ENCODE data around the gene ACY1.

ACY1 gene

DNA sequence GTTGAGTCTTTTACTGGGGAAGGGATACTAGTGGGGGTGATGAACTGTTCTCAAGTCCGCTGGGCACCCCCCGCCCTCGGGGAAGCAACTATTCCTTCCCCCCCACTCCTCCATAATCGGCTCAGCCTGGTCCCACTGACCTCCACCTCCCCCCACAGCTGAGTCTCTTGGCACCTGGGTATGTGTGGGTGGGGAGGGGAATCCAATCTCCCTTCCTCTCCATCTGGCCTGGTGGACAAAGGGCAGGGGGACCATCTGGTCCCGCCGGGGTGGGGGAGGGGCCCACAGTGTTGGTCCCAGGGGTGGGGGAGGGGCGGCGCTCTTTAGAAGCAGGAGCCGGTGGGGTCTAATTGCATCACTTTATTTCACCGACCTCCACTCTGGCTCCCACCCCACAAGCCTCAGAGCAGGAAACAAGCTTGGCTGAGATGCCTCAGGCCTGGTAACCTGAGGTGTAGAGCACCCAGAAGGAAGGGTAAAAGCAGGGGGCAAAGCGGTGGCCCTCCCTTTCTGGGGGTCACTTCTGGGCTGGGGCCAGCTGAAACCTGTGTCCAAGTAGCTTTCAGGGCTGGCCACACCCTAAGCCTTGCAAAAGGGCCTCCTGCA, 15.1 kb upstream of the ACY1 start:
- peak overlapping the region; percentile 66 for H3K9ac ChIP-seq (ENCODE audit: low read length)
- no peaks in the 10 kb centered on the region for H3K9me3 ChIP-seq (ENCODE audit: low read length)

DNA sequence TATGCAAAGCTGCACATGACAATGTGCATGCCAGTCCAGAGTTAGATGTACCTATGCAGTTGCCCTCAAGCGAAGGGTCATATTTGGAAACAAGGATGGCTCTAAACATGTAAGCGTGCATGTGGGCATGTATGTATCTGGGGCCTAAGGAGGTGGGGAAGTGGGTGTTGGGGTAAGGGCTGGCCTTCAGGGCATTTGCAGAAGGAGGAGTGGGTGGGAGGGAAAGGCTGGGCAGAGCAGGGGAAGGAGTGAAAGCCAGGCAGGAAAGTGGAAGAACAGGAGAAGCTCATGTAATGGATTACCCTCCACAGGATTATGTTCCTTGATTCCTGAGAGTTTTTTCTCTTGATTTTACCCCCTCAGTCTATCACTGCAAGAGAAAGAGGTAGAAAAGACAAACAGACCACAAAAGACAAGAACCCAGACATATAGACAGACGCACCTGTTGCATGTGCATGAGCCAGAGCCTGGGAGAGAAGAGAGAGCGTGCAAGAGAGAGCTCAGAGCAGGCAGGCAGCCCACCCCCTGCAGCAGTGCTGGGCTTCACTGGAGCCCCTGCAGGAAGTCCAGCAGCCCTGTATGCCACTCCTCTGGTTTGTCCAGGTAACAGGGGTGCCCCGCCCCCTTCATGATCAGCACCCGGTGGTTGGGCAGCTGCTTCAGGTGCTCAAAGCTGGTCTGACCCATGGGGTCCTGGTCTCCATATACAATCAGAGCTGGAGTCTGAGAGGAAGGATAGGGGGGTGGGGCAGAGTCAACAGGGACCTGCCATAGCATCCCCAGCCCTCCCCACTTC, 14.3 kb upstream of the ACY1 start:
- Histone ChIP-seq H3K4me1 (ENCODE audit: insufficient read depth, low read length) (peaks cover 33% of the 10 kb centered on the region), H3K36me3 (ENCODE audit: insufficient read depth, low read length) (peaks cover 8% of the 10 kb centered on the region), H3K9ac (ENCODE audit: low read length) (no peak overlapping the region), H3K4me3 (ENCODE audit: low read depth in 1 of 2, low read length in 2 of 2) (no peak overlapping the region), H3K27me3 (ENCODE audit: control insufficient read depth in 1 of 2, insufficient read depth in 2 of 2, low read length in 2 of 2) (no peaks in the 10 kb centered on the region), H3K27ac (ENCODE audit: low read depth, low read length) (no peak overlapping the region), H3K9me3 (ENCODE audit: low read length) (no peaks in the 10 kb centered on the region)

More for the DNA sequence above, 15.1 kb upstream of the ACY1 start:
- H3K27ac ChIP-seq (ENCODE audit: low read depth, low read length), result peak overlapping the region; percentile 89
- no peaks in the 10 kb centered on the region for H3K27me3 ChIP-seq (ENCODE audit: control insufficient read depth in 1 of 2, insufficient read depth in 2 of 2, low read length in 2 of 2)
- H3K36me3 ChIP-seq (ENCODE audit: insufficient read depth, low read length), result peaks cover 8% of the 10 kb centered on the region
- peak overlapping the region; percentile 60 to 71 for H3K4me3 ChIP-seq (ENCODE audit: low read depth in 1 of 2, low read length in 2 of 2)
- peaks cover 31% of the 10 kb centered on the region for H3K4me1 ChIP-seq (ENCODE audit: insufficient read depth, low read length)

DNA sequence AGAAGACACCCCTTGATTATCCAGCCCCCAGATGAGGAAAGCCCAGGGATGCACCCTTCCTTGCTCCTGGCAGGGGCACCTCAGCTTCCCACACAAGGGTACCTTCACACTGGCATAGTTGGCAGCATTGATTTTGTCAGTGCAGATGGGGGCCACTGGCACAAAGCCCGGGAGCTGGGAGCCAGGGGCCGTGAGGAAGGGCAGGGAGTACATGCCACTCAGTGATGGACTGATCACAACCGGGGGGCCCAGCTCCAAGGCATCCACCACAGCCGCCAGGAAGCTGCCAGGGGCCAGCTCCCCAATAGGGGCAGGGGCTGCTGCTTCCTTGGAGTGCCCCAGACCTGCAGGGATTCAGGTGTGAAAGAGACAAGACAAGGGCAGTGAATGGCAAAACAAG, 13.5 kb upstream of the ACY1 start:
- no peaks in the 10 kb centered on the region for H3K9me3 ChIP-seq (ENCODE audit: low read length)

GRCh38 chr3:51970606-51971300, 12.6 kb upstream of the ACY1 start:
- Histone ChIP-seq H3K27ac (ENCODE audit: low read depth, low read length) (no peak overlapping the region), H3K9ac (ENCODE audit: low read length) (no peak overlapping the region), H3K36me3 (ENCODE audit: insufficient read depth, low read length) (peaks cover 8% of the 10 kb centered on the region), H3K4me1 (ENCODE audit: insufficient read depth, low read length) (peaks cover 27% of the 10 kb centered on the region), H3K27me3 (ENCODE audit: control insufficient read depth in 1 of 2, insufficient read depth in 2 of 2, low read length in 2 of 2) (no peaks in the 10 kb centered on the region), H3K9me3 (ENCODE audit: low read length) (no peaks in the 10 kb centered on the region), H3K4me3 (ENCODE audit: low read depth in 1 of 2, low read length in 2 of 2) (no peak overlapping the region)

More for the DNA sequence above, 13.5 kb upstream of the ACY1 start:
- Histone ChIP-seq H3K4me1 (ENCODE audit: insufficient read depth, low read length) (peaks cover 33% of the 10 kb centered on the region), H3K36me3 (ENCODE audit: insufficient read depth, low read length) (peaks cover 8% of the 10 kb centered on the region), H3K4me3 (ENCODE audit: low read depth in 1 of 2, low read length in 2 of 2) (no peak overlapping the region), H3K9ac (ENCODE audit: low read length) (no peak overlapping the region), H3K27ac (ENCODE audit: low read depth, low read length) (no peak overlapping the region), H3K27me3 (ENCODE audit: control insufficient read depth in 1 of 2, insufficient read depth in 2 of 2, low read length in 2 of 2) (no peaks in the 10 kb centered on the region)

GRCh38 chr3:51971350-51971749, 12.0 kb upstream of the ACY1 start:
- H3K27me3 ChIP-seq (ENCODE audit: control insufficient read depth in 1 of 2, insufficient read depth in 2 of 2, low read length in 2 of 2), result no peaks in the 10 kb centered on the region
- H3K36me3 ChIP-seq (ENCODE audit: insufficient read depth, low read length), result peaks cover 8% of the 10 kb centered on the region
- no peak overlapping the region for H3K9ac ChIP-seq (ENCODE audit: low read length)
- H3K4me3 ChIP-seq (ENCODE audit: low read depth in 1 of 2, low read length in 2 of 2), result no peak overlapping the region
- peaks cover 22% of the 10 kb centered on the region for H3K4me1 ChIP-seq (ENCODE audit: insufficient read depth, low read length)
- H3K27ac ChIP-seq (ENCODE audit: low read depth, low read length), result no peak overlapping the region
- no peaks in the 10 kb centered on the region for H3K9me3 ChIP-seq (ENCODE audit: low read length)

GRCh38 chr3:51974277-51974962, 8.9 kb upstream of the ACY1 start:
- H3K4me1 ChIP-seq (ENCODE audit: insufficient read depth, low read length), result peaks cover 13% of the 10 kb centered on the region
- peak overlapping the region; percentile 63 to 79 for H3K4me3 ChIP-seq (ENCODE audit: low read depth in 1 of 2, low read length in 2 of 2)
- peak overlapping the region; percentile 78 for H3K27ac ChIP-seq (ENCODE audit: low read depth, low read length)
- H3K9me3 ChIP-seq (ENCODE audit: low read length), result no peaks in the 10 kb centered on the region
- H3K9ac ChIP-seq (ENCODE audit: low read length), result peak overlapping the region; percentile 61
- peaks cover 8% of the 10 kb centered on the region for H3K36me3 ChIP-seq (ENCODE audit: insufficient read depth, low read length)
- no peaks in the 10 kb centered on the region for H3K27me3 ChIP-seq (ENCODE audit: control insufficient read depth in 1 of 2, insufficient read depth in 2 of 2, low read length in 2 of 2)

DNA sequence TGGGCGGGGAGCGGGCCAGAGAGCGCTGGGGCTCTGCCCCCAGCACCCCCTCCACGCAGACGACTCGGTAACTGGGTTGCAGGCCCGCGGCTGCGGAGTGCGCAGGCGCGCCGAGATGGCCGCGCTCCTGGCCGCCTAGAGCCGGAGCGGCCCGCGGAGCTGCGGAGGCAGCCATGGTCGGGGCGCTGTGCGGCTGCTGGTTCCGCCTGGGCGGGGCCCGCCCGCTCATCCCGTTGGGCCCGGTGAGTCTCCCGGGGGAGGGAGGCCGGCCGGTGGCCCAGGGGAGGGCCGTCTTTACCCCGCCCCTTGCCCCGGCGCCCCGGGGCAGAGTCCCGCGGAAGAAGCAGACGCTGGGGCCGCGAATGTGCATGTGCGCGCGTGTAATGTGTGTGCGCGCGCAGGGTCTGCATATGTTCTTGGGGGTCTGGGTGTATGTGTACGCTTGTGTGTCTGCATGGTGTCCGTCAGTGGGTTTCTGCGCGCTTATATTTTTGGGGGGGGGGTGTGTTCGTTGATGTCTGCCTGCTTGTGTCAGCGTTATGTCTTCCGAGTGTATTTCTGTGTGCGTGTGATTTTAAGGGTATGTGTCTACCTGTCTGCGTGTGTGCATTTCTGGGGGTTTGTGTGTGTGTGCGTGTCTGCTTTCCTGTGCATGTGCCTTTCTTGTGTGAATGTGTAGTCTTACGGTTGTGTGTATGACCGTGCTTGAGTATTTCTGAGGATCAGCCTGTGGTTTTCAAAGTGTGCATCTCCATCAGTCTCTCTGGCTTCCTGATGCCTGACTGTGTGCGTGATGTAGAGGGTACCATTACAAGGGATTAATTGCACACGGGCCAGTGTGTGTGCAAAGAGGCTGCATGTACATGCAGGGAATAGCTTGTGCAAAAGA, 8.1 kb upstream of the ACY1 start, which contains the start of gene ABHD14A:
ABHD14A (plus strand) TSS at position 102 of the 889 bp plus-strand sequence; CDS start at position 174, 72 bp downstream.
- peak within 1 kb of the TSS; percentile 63 to 79 for H3K4me3 ChIP-seq (ENCODE audit: low read depth in 1 of 2, low read length in 2 of 2)
- H3K27ac ChIP-seq (ENCODE audit: low read depth, low read length), result peak within 1 kb of the TSS; percentile 78
- H3K27me3 ChIP-seq (ENCODE audit: control insufficient read depth in 1 of 2, insufficient read depth in 2 of 2, low read length in 2 of 2), result no peaks in the 10 kb centered on the region
- H3K9ac ChIP-seq (ENCODE audit: low read length), result peak within 1 kb of the TSS; percentile 61
- peaks cover 13% of the 10 kb centered on the region for H3K4me1 ChIP-seq (ENCODE audit: insufficient read depth, low read length)
- peaks cover 8% of the 10 kb centered on the region for H3K36me3 ChIP-seq (ENCODE audit: insufficient read depth, low read length)
- H3K9me3 ChIP-seq (ENCODE audit: low read length), result no peaks in the 10 kb centered on the region

DNA sequence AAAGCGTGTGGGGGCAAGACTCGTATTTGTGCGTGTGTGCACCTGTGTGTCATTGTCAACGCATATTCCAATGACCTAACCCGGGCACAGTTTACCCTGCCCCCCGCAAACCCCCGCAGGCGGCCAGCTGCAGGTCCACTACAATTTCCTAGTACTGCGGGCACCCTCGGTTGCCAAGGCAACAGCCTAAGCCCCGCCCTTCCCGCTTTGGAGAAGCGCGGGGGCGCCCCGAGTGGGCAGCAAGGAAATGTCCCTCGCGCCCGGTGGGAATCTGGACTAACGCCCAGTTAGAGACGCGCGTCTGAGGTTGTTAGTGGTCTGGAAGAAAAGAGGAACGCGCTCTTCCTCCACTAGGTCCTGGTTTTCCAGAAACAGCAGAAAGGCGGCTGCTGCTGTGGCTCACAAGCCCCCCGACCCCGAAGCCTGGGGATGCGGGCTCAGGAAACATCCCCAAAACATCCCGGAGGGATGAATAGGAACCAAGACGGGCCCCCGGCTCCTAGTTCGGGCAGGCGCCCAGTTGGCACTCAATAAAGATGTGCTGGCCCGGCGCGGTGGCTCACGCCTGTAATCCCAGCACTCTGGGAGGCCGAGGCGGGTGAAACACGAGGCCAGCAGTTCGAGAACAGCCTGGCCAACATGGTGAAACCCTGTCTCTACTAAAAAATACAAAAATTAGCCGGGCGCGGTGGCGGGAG, 7.3 kb upstream of the ACY1 start:
- H3K9ac ChIP-seq (ENCODE audit: low read length), result no peak overlapping the region
- peak overlapping the region; percentile 78 for H3K27ac ChIP-seq (ENCODE audit: low read depth, low read length)
- no peaks in the 10 kb centered on the region for H3K27me3 ChIP-seq (ENCODE audit: control insufficient read depth in 1 of 2, insufficient read depth in 2 of 2, low read length in 2 of 2)
- peak overlapping the region; percentile 63 to 79 for H3K4me3 ChIP-seq (ENCODE audit: low read depth in 1 of 2, low read length in 2 of 2)
- H3K9me3 ChIP-seq (ENCODE audit: low read length), result no peaks in the 10 kb centered on the region
- H3K36me3 ChIP-seq (ENCODE audit: insufficient read depth, low read length), result peaks cover 11% of the 10 kb centered on the region
- H3K4me1 ChIP-seq (ENCODE audit: insufficient read depth, low read length), result peaks cover 13% of the 10 kb centered on the region

DNA sequence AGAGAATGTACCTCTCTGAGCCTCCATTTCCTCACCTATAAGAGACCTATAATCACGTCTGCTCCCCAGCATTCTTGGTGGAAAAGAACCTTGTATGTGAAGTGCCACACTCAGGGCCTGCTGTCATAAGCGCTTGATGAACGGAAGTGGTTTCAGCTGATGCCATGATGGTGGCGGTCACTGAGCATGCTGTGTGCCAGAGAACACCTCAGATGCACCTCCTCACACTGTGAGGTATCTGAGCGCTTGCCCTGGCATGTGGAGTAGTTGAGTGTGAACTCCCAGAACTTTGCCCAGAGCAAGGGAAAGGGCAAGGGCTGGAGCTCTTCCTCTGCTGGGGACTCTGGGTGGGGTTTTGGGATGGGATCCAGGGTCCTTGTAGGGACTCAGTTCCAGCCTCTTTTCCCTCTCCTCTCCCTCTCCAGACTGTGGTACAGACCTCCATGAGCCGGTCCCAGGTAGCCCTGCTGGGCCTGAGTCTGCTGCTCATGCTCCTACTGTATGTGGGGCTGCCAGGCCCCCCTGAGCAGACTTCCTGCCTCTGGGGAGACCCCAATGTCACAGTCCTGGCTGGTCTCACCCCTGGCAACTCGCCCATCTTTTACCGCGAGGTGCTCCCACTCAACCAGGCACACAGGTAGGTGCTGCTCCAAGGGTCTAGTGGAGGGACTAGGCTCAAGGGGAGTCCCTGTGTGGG, 5.7 kb upstream of the ACY1 start:
- peaks cover 20% of the 10 kb centered on the region for H3K4me1 ChIP-seq (ENCODE audit: insufficient read depth, low read length)
- no peak overlapping the region for H3K4me3 ChIP-seq (ENCODE audit: low read depth in 1 of 2, low read length in 2 of 2)
- H3K9me3 ChIP-seq (ENCODE audit: low read length), result no peaks in the 10 kb centered on the region
- peaks cover 5% of the 10 kb centered on the region for H3K36me3 ChIP-seq (ENCODE audit: insufficient read depth, low read length)
- H3K27ac ChIP-seq (ENCODE audit: low read depth, low read length), result no peak overlapping the region
- H3K27me3 ChIP-seq (ENCODE audit: control insufficient read depth in 1 of 2, insufficient read depth in 2 of 2, low read length in 2 of 2), result no peaks in the 10 kb centered on the region
- H3K9ac ChIP-seq (ENCODE audit: low read length), result no peak overlapping the region

DNA sequence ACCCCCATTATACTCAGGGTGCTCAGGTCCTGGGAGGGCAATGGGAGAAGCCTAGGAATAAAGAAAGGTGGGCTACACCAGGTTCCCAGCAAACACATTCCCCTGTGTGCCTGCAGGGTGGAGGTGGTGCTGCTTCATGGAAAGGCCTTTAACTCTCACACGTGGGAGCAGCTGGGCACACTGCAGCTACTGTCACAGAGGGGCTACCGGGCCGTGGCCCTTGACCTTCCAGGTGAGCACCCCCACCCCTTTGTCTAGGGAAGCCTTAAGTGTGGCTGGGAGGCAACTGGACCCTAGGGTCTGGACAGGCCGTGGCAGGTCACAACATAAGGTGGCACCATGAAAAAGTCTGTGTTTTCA, 5.2 kb upstream of the ACY1 start:
- H3K27me3 ChIP-seq (ENCODE audit: control insufficient read depth in 1 of 2, insufficient read depth in 2 of 2, low read length in 2 of 2), result no peaks in the 10 kb centered on the region
- no peak overlapping the region for H3K27ac ChIP-seq (ENCODE audit: low read depth, low read length)
- H3K9me3 ChIP-seq (ENCODE audit: low read length), result no peaks in the 10 kb centered on the region
- H3K4me3 ChIP-seq (ENCODE audit: low read depth in 1 of 2, low read length in 2 of 2), result no peak overlapping the region
- H3K36me3 ChIP-seq (ENCODE audit: insufficient read depth, low read length), result peaks cover 5% of the 10 kb centered on the region
- H3K4me1 ChIP-seq (ENCODE audit: insufficient read depth, low read length), result peaks cover 23% of the 10 kb centered on the region
- no peak overlapping the region for H3K9ac ChIP-seq (ENCODE audit: low read length)
